HepG2 (cell line): Measurements from ENCODE around the gene CD7. TPM values are rescaled to one million over a fixed set of nuclear protein-coding genes. Genes with fewer than 3 reads are reported as not detected.
A peak's percentile ranks its signal among the peaks of the same experiment; 100 is the strongest.

Experiments used
- ATAC-seq: fragments of 200-7000 bp; cut with Tn5 transposase; 3 replicates; pipeline ENCODE4 v1.9.1; 2020; ENCODE audit warnings: mild to moderate bottlenecking, moderate library complexity
- BruUV-seq: library from RNA; stranded (reverse); fragments of 400-500 nt; replicated peaks from 2 replicates; lab custom pipeline; 2021; lab: Mats Ljungman, UMichigan
- CTCF ChIA-PET: fragments of 300-600 bp; formaldehyde crosslinking; extraction: SDS; loops from one replicate; lab custom pipeline; 2021; ENCODE audit warnings: low total read pairs, inconsistent platforms, low intra/inter-chr PET ratio; lab: Yijun Ruan, JAX
- POLR2A ChIA-PET: fragments of 350-600 bp; sonication (Branson Sonifier 250); formaldehyde crosslinking; loops from one replicate; lab custom pipeline; 2020; ENCODE audit warnings: antibody characterized with exemption, inconsistent platforms; lab: Yijun Ruan, JAX
- DNase-seq: peaks from one replicate; pipeline ENCODE4 v3.0.0-alpha.2; 2015; ENCODE audit warnings: low spot score
- FAIRE-seq: peaks from 3 replicates; lab custom pipeline; 2011; peaks lifted over from hg19 to GRCh38; lab: Jason Lieb, UNC
- H2AFZ ChIP-seq: one replicate; pipeline ENCODE4 v1.6.1; 2011; ENCODE audit warnings: low read length, inconsistent platforms
- H3K27ac ChIP-seq: fragments of 300-600 bp; 3 replicates; pipeline ENCODE4 v1.8.0; 2011; ENCODE audit warnings: mixed run types, mild to moderate bottlenecking, mixed read lengths, low read length, inconsistent platforms; ENCODE audit not compliant: insufficient read depth; ENCODE audit errors: extremely low read length
- H3K27me3 ChIP-seq, 2 experiments: fragments of 200-600 bp in 1 of 2; 2 replicates in 1 of 2; 3 replicates in 1 of 2; pipeline versions ENCODE4 v1.6.0 to v1.8.0; 2011; ENCODE audit warnings: low read length in 2 of 2, mild to moderate bottlenecking in 2 of 2, moderate library complexity in 2 of 2, inconsistent platforms in 1 of 2; ENCODE audit not compliant: insufficient read depth in 2 of 2, control insufficient read depth in 1 of 2
- H3K36me3 ChIP-seq, 2 experiments: fragments of 200-600 bp in 1 of 2; replicated peaks in 1 of 2; 2 replicates in 1 of 2; 3 replicates in 1 of 2; pipeline versions ENCODE4 v1.5.1 to v1.8.0; 2011; ENCODE audit warnings: low read length in 2 of 2, inconsistent platforms in 1 of 2; ENCODE audit not compliant: insufficient read depth in 2 of 2, control insufficient read depth in 1 of 2
- H3K4me1 ChIP-seq: 2 replicates; pipeline ENCODE4 v1.5.1; 2012; ENCODE audit warnings: low read length, inconsistent platforms; ENCODE audit not compliant: insufficient read depth
- H3K4me2 ChIP-seq: 2 replicates; pipeline ENCODE4 v1.6.0; 2011; ENCODE audit warnings: low read depth, low read length, inconsistent platforms
- H3K4me3 ChIP-seq, 3 experiments: fragments of 200-600 bp in 1 of 3; sonication (generic), shearing (Covaris generic) in 1 of 3; replicated peaks in 1 of 3; 2 replicates each; pipeline ENCODE4 v1.5.1; 2011 to 2016; ENCODE audit warnings: low read length in 3 of 3, inconsistent platforms in 2 of 3, low read depth in 2 of 3, mild to moderate bottlenecking in 2 of 3, control low read depth in 1 of 3, mixed read lengths in 1 of 3; ENCODE audit not compliant: insufficient read depth in 1 of 3
- H3K79me2 ChIP-seq: one replicate; pipeline ENCODE4 v1.6.1; 2011; ENCODE audit warnings: low read length, inconsistent platforms; ENCODE audit not compliant: insufficient read depth
- H3K9ac ChIP-seq: 2 replicates; pipeline ENCODE4 v1.6.0; 2011; ENCODE audit warnings: mild to moderate bottlenecking, low read depth, low read length, inconsistent platforms; ENCODE audit not compliant: insufficient read depth
- H3K9me3 ChIP-seq: 2 replicates; pipeline ENCODE4 v1.5.1; 2012; ENCODE audit warnings: mild to moderate bottlenecking, low read length
- H4K20me1 ChIP-seq: 2 replicates; pipeline ENCODE4 v1.6.0; 2011; ENCODE audit warnings: inconsistent platforms, mild to moderate bottlenecking, low read length, moderate library complexity; ENCODE audit not compliant: insufficient read depth
- CHCHD3 ChIP-seq: sonication (generic); formaldehyde crosslinking; IDR thresholded peaks from 2 replicates; pipeline ENCODE4 v1.8.0; 2022; ENCODE audit warnings: mild to moderate bottlenecking, missing genetic modification reagents, moderate library complexity
- DPF2 ChIP-seq: sonication (generic); formaldehyde crosslinking; IDR thresholded peaks from 2 replicates; pipeline ENCODE4 v1.4.0; 2020; ENCODE audit warnings: mild to moderate bottlenecking, low read depth, missing genetic modification reagents, borderline replicate concordance
- GABPB1 ChIP-seq: IDR thresholded peaks from 2 replicates; pipeline ENCODE4 v1.6.1; 2016; ENCODE audit warnings: mild to moderate bottlenecking, missing genetic modification reagents, moderate library complexity, missing compliant biosample characterization
- GATAD2A ChIP-seq: IDR thresholded peaks from 2 replicates; pipeline ENCODE4 v1.6.1; 2016
- KDM2A ChIP-seq: sonication (generic); formaldehyde crosslinking; IDR thresholded peaks from 2 replicates; pipeline ENCODE4 v1.4.0; 2020; ENCODE audit warnings: low read depth, missing genetic modification reagents, borderline replicate concordance
- MAZ ChIP-seq, 2 experiments: sonication (generic) in 1 of 2; formaldehyde crosslinking in 1 of 2; IDR thresholded peaks; 2 replicates each; pipeline versions ENCODE4 v1.5.0 to v1.6.1; 2012 to 2020; ENCODE audit warnings: low read depth in 2 of 2, mild to moderate bottlenecking in 2 of 2, borderline replicate concordance in 1 of 2, improper control_type of control experiment in 1 of 2, low read length in 1 of 2, missing genetic modification reagents in 1 of 2, moderate library complexity in 1 of 2
- PLRG1 ChIP-seq: fragments of 450-650 bp; conservative IDR thresholded peaks from 2 replicates; pipeline ENCODE4 v1.6.1; 2016
- SOX13 ChIP-seq, 3 experiments: fragments of 450-650 bp in 1 of 3; sonication (generic) in 1 of 3; formaldehyde crosslinking in 1 of 3; IDR thresholded peaks in 2 of 3; conservative IDR thresholded peaks in 1 of 3; 2 replicates each; pipeline versions ENCODE4 v1.5.0 to v1.6.1; 2016 to 2020; ENCODE audit warnings: antibody characterized with exemption in 1 of 3, mild to moderate bottlenecking in 1 of 3, missing compliant biosample characterization in 1 of 3, missing genetic modification reagents in 1 of 3, moderate library complexity in 1 of 3
- ZEB1 ChIP-seq: IDR thresholded peaks from 2 replicates; pipeline ENCODE4 v1.6.1; 2012; ENCODE audit warnings: mild to moderate bottlenecking, low read depth, inconsistent platforms; ENCODE audit not compliant: insufficient replicate concordance
- ZFYVE20 ChIP-seq: sonication (generic); formaldehyde crosslinking; IDR thresholded peaks from 2 replicates; pipeline ENCODE4 v1.8.0; 2023; ENCODE audit warnings: low read depth, mild to moderate bottlenecking, moderate library complexity, missing genetic modification reagents, borderline replicate concordance
- WGBS: methylation state at CpG from one replicate; pipeline ENCODE4 v1.1.6; 2017; ENCODE audit warnings: low lambda C conversion rate; 5-methylcytosine and 5-hydroxymethylcytosine counted together
- in situ Hi-C: cut with HindIII; loops from 2 replicates; pipeline ENCODE4 v1.10.0; 2017; ENCODE audit warnings: low pct_unique_long_range_greater_than_20kb; ENCODE audit not compliant: extremely low pct_ligation_motif_present
- intact Hi-C: fragments of 100-400 bp; cut with micrococcal nuclease; formaldehyde crosslinking; loops from one replicate; pipeline ENCODE4 v1.10.0; 2022; ENCODE audit not compliant: unreplicated experiment
- polyA plus RNA-seq, 8 experiments: library from polyadenylated mRNA; depleted of rRNA in 3 of 8; stranded (reverse) in 7 of 8; unstranded in 1 of 8; fragments of >200 nt; fragmentation: Illumina TruSeq in 4 of 8; extraction: Trizol in 4 of 8; gene quantifications; 2 replicates each; pipeline versions ENCODE4 v1.2.1 to v1.2.3, GENCODE V29; 2011 to 2016; ENCODE audit warnings: low read depth in 4 of 8, missing spikeins in 1 of 8, mixed read lengths in 1 of 8; ENCODE audit not compliant: insufficient read depth in 1 of 8
- total RNA-seq, 5 experiments: library from RNA; depleted of rRNA; stranded (reverse); fragments of >200 nt; fragmentation: Illumina TruSeq; extraction: Trizol; gene quantifications; 2 replicates each; pipeline ENCODE4 v1.2.3, GENCODE V29; 2016; ENCODE audit warnings: low read depth in 1 of 5
- TF ChIP-seq, protein P1 (sequence below): sonication (generic); formaldehyde crosslinking; IDR thresholded peaks from 2 replicates; pipeline ENCODE4 v1.4.0; 2020; ENCODE audit warnings: mild to moderate bottlenecking, missing genetic modification reagents
- TF ChIP-seq, protein P2 (sequence below), 2 experiments: sonication (generic) in 1 of 2; formaldehyde crosslinking in 1 of 2; IDR thresholded peaks; 2 replicates each; pipeline versions ENCODE4 v1.4.0 to v1.6.1; 2016 to 2020; ENCODE audit warnings: borderline replicate concordance in 1 of 2, low read depth in 1 of 2, mild to moderate bottlenecking in 1 of 2, missing genetic modification reagents in 1 of 2
- TF ChIP-seq, protein P3 (sequence below): sonication (generic); formaldehyde crosslinking; IDR thresholded peaks from 2 replicates; pipeline ENCODE4 v1.5.0; 2020; ENCODE audit warnings: mild to moderate bottlenecking, missing genetic modification reagents, moderate library complexity

CD7 gene
- total and polyA plus RNA-seq, 2 of the 13 experiments (the other 11 are each of a cell fraction or from before 2014, with no cell fraction given): 67.6 to 76.4 TPM

- Histone ChIP-seq H3K4me2 (peak overlapping the region; percentile 68), H3K27ac (no peak overlapping the region), H3K4me1 (peaks cover 76% of the 10 kb centered on the region), H3K27me3 (no peaks in the 10 kb centered on the region), H3K36me3 (no peaks in the 10 kb centered on the region), H4K20me1 (no peaks in the 10 kb centered on the region), H3K9ac (peak overlapping the region; percentile 20; the same call in 1 of the 2 replicates), H3K9me3 (no peaks in the 10 kb centered on the region), H3K79me2 (no peaks in the 10 kb centered on the region), H3K4me3 (peak overlapping the region; percentile 3 to 57 (median 32); a peak in 5 of 6 replicates), H2AFZ (no peak overlapping the region)
- no peak for FAIRE-seq
- CTCF ChIA-PET: interaction anchor here (0.6 kb wide), 1 partner anchor 67 kb away, joined by 3 read pairs; no protein-coding TSS in a partner anchor
- no peak for DNase-seq
- no TSS peak for BruUV-seq
- POLR2A ChIA-PET: interaction anchor here (0.9 to 5.0 kb wide), 13 partner anchors 9 to 65 kb away, joined by 3 to 36 read pairs (median 7); no protein-coding TSS in a partner anchor
- in situ Hi-C loops (loop anchor here (10.0 kb wide), 1 partner anchor 198 kb away; no protein-coding TSS in a partner anchor), intact Hi-C loops (no loop called here)
- WGBS: 27% methylated on average over 12 of the region's 20 CpGs
- peak; percentile 63 for ATAC-seq
- TF ChIP-seq, protein P1, sequence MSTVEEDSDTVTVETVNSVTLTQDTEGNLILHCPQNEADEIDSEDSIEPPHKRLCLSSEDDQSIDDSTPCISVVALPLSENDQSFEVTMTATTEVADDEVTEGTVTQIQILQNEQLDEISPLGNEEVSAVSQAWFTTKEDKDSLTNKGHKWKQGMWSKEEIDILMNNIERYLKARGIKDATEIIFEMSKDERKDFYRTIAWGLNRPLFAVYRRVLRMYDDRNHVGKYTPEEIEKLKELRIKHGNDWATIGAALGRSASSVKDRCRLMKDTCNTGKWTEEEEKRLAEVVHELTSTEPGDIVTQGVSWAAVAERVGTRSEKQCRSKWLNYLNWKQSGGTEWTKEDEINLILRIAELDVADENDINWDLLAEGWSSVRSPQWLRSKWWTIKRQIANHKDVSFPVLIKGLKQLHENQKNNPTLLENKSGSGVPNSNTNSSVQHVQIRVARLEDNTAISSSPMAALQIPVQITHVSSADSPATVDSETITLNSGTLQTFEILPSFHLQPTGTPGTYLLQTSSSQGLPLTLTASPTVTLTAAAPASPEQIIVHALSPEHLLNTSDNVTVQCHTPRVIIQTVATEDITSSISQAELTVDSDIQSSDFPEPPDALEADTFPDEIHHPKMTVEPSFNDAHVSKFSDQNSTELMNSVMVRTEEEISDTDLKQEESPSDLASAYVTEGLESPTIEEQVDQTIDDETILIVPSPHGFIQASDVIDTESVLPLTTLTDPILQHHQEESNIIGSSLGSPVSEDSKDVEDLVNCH (CRISPR knock-in tag): no peak
- no peak for TF ChIP-seq SOX13 (IDR thresholded peaks at IDR 0.05)
- no peak for TF ChIP-seq SOX13 (CRISPR knock-in tag; conservative IDR thresholded peaks at IDR 0.05 in 1 of 2, IDR thresholded peaks at IDR 0.05 in 1 of 2)
- no peak for TF ChIP-seq MAZ (IDR thresholded peaks at IDR 0.05; ENCODE audit: borderline replicate concordance, low read depth, low read length)
- TF ChIP-seq MAZ (CRISPR knock-in tag; IDR thresholded peaks at IDR 0.05; ENCODE audit: low read depth): peak; percentile 5; the same call in 1 of the 2 replicates
- 0 out of 2 replicates have a peak, but pooled peaks have one; percentile 15 for TF ChIP-seq CHCHD3 (CRISPR knock-in tag)
- peak; percentile 32; the same call in 1 of the 2 replicates for TF ChIP-seq KDM2A (CRISPR knock-in tag)
- no peak; the same call in 1 of the 2 replicates for TF ChIP-seq ZFYVE20 (CRISPR knock-in tag)
- TF ChIP-seq DPF2: no peak
- no peak for TF ChIP-seq PLRG1
- TF ChIP-seq, protein P2, sequence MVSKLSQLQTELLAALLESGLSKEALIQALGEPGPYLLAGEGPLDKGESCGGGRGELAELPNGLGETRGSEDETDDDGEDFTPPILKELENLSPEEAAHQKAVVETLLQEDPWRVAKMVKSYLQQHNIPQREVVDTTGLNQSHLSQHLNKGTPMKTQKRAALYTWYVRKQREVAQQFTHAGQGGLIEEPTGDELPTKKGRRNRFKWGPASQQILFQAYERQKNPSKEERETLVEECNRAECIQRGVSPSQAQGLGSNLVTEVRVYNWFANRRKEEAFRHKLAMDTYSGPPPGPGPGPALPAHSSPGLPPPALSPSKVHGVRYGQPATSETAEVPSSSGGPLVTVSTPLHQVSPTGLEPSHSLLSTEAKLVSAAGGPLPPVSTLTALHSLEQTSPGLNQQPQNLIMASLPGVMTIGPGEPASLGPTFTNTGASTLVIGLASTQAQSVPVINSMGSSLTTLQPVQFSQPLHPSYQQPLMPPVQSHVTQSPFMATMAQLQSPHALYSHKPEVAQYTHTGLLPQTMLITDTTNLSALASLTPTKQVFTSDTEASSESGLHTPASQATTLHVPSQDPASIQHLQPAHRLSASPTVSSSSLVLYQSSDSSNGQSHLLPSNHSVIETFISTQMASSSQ (IDR thresholded peaks at IDR 0.05; ENCODE audit: low read depth): no peak
- TF ChIP-seq, protein P2 (CRISPR knock-in tag; IDR thresholded peaks at IDR 0.05; ENCODE audit: borderline replicate concordance): 0 out of 2 replicates have a peak, but pooled peaks have one; percentile 22
- peak; percentile 21; the same call in 1 of the 2 replicates for TF ChIP-seq GABPB1 (CRISPR knock-in tag)
- TF ChIP-seq GATAD2A (CRISPR knock-in tag): 0 out of 2 replicates have a peak, but pooled peaks have one; percentile 31
- TF ChIP-seq, protein P3, sequence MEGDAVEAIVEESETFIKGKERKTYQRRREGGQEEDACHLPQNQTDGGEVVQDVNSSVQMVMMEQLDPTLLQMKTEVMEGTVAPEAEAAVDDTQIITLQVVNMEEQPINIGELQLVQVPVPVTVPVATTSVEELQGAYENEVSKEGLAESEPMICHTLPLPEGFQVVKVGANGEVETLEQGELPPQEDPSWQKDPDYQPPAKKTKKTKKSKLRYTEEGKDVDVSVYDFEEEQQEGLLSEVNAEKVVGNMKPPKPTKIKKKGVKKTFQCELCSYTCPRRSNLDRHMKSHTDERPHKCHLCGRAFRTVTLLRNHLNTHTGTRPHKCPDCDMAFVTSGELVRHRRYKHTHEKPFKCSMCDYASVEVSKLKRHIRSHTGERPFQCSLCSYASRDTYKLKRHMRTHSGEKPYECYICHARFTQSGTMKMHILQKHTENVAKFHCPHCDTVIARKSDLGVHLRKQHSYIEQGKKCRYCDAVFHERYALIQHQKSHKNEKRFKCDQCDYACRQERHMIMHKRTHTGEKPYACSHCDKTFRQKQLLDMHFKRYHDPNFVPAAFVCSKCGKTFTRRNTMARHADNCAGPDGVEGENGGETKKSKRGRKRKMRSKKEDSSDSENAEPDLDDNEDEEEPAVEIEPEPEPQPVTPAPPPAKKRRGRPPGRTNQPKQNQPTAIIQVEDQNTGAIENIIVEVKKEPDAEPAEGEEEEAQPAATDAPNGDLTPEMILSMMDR (CRISPR knock-in tag): peak; percentile 39
- peak; percentile 26 for TF ChIP-seq ZEB1
Observed at GRCh38 chr17:82356845-82357355, 39.5 kb upstream of the CD7 start.
